HG03571 (cell line): ENCODE measurements around the gene TMEM213.
A peak's percentile ranks its signal among the peaks of the same experiment; 100 is the strongest.

Experiments used
- ATAC-seq: cut with Tn5 transposase; IDR thresholded peaks from one replicate; pipeline ENCODE4 v1.9.1; 2021; ENCODE audit not compliant: unreplicated experiment

Gene TMEM213, protein sequence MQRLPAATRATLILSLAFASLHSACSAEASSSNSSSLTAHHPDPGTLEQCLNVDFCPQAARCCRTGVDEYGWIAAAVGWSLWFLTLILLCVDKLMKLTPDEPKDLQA

DNA sequence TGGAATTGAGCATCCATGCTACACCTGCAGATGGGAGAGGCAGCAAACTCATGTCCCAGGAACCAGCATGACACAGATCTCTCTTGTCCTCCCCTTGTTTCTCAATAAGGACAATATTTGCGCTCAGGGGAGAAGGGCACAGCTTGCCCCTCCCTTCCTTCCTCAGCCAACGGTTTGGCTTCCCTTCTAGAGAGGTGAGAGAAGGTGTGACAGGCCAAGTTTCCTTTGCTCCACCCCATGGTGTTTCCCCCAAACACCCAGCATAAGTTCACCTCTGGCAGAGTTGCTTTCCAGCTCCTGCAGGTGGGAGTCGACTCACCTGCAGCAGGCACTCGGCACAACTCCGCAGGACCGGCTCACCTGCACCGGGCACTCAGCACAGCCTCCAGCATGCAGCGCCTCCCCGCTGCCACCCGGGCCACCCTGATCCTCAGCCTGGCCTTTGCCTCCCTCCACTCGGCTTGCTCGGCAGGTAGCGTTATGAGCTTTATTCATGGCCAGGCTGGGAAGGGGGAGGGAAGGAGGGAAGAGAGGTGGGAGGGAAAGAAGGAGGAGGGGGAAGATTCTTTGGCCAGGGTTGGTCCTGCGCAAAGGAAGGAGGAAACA is at the start of gene TMEM213, which contains the start of gene ATP6V0A4:
Gene TMEM213, plus strand, starts transcription at position 280 of the 606 bp plus-strand sequence. Its CDS starts 111 bp downstream, at position 391.
Gene ATP6V0A4, minus strand, starts transcription at position 482 of the 606 bp plus-strand sequence. CDS start 26,949 bp downstream, outside the sequence.
- no peak for ATAC-seq

DNA sequence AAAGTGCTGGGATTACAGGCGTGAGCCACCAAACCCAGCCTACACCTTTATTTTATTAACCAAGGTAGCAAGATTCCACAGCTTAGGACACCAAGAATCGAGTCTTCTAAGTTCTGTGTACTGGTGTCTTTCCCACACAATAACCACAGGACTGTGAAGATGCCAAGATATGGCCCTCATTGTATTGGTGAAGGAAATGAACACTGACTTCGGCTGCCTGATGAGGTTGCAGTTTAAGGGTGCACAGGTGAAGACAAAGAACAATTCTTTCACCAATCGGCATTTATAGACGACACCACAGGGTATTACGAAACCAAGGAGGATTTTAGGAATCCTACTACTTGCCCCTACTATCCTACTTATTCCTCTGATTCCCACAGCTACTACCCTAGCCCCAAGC is 49.1 kb upstream of the TMEM213 start:
- ATAC-seq = no peak

DNA sequence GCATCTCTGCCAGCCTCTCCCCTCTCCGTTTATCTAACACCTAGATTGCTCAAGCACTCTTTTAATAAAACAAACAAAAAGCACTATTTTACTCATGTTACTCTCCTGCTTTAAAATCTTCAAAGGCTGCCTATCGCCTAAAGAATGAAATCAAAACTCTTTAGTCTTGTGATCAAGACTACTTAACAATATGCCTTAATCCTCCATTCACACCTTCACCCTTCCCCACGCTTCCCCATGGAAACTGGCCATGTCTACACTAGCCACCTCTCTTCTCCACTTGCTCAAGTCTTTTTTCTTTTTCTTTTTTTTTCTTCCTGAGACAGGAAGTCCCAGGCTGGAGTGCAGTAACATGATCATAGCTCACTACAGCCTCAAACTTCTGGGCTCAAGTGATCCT is 47.8 kb upstream of the TMEM213 start:
- ATAC-seq = no peak

GRCh38 chr7:138750473-138750872 is 47.3 kb upstream of the TMEM213 start:
- no peak for ATAC-seq

- no peak for ATAC-seq
Observed at GRCh38 chr7:138750901-138751464, 46.8 kb upstream of the TMEM213 start.

- peak; percentile 90 for ATAC-seq
Observed at GRCh38 chr7:138752518-138753149, 45.2 kb upstream of the TMEM213 start.

- ATAC-seq = no peak
Observed at GRCh38 chr7:138753150-138753518, 44.7 kb upstream of the TMEM213 start.

- no peak for ATAC-seq
Observed at GRCh38 chr7:138753610-138754009, 44.2 kb upstream of the TMEM213 start.

DNA sequence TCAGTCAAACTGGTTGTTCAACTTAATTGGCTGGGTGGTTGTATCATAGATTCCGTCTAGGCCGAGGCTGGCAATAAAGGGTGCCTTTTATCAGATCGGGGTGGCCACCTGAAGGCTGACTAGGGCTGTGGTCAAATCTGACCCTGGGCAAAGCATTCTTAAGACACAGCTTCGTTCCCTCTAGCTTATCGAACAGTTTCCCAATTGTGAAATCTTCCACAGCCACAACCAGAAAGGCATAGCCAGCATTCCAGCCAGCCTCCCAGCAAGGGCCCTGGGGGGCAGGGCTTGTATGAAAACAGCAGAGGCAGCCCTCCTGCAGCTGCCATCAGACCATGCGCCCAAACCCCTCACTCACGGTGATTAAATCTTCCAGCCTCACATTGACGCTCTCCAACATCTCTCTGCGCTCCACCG is 42.5 kb upstream of the TMEM213 start:
- ATAC-seq = no peak

GRCh38 chr7:138755842-138756590 is 41.8 kb upstream of the TMEM213 start:
- ATAC-seq = no peak

GRCh38 chr7:138756591-138757242 is 41.1 kb upstream of the TMEM213 start:
- ATAC-seq = no peak

- no peak for ATAC-seq
Observed at GRCh38 chr7:138768241-138768640, 29.6 kb upstream of the TMEM213 start.

GRCh38 chr7:138770904-138771303 is 26.9 kb upstream of the TMEM213 start:
- no peak for ATAC-seq

- ATAC-seq = no peak
Observed at GRCh38 chr7:138773176-138773575, 24.6 kb upstream of the TMEM213 start.

GRCh38 chr7:138773817-138774216 is 24.0 kb upstream of the TMEM213 start:
- no peak for ATAC-seq

- ATAC-seq = no peak
Observed at GRCh38 chr7:138776166-138776833, 21.5 kb upstream of the TMEM213 start.

DNA sequence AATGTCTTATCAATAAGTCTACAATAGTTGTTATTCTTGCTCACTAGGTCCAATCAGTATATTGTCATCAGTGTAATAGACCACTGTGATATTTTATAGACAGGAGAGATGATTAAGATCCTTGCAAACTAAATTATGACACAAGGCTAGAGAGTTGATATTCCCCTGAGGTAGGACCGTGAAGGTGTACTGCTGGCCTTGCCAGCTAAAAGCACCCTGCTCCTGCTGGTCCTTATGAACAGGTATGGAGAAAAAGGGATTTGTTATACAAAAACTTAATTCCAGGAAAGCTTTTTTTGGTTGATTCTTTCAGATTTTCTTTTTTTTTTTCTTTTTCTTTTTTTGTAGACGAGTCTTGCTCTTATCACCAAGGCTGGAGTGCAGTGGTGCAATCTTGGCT is 16.8 kb upstream of the TMEM213 start:
- no peak for ATAC-seq

DNA sequence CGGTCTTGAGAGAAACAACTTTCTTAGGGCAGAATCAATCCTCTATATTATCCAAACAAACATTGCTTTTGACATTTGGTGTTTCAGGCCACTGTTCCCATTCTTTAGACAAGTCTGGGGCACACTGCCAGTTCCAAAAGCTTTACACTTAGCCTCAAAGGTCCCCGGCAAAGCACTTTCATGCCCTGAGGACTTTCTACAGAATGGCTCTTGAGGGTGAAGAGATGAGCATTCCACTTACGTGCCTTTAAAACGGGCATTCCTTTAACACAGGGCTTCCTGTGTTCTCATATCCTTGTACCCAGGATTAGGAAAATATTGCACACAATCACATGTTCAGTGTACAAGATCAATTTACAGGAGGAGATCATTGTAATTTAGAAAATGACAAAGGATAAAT is 13.1 kb upstream of the TMEM213 start:
- ATAC-seq = no peak

DNA sequence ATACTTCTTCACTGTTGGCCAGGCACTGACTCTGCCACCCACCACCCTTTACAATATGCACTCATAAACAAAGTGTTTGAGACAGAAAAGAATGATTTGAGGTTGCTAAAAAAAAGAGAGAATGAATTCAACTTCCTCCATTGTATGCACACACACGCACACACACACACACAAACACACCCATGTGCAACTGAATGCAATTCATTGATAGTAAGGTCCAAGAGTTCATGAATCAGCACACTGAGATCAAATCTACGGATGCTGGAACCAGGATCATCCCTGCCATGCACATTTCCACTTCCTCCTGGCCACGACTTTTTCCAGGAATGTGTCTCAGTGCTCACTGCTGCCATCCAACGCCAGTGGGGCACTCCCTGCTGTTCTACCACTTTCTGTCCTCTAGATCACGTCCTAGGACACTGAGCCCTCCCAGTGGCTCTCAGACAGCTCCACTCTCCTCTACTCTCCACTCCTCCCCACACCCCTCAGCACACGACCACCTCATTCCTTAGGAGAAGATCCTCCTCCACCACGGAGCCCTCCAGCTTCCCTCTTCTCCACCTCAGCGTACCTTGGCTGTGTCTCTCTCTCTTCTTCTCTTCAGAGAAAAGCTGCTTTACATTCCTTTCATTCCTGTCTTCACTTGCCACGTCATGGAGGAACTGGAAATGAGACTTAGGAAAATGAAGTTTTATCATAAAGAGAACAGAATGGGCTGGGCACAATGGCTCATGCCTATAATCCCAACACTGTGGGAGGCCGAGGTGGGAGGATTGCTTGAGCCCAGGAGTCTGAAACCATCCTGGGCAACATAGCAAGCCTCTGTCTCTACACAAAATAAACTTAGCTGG is 12.0 kb upstream of the TMEM213 start:
- no peak for ATAC-seq
